GM23338 (cell line): Measurements from ENCODE around the gene SGSH. TPM values are rescaled to one million over a fixed set of nuclear protein-coding genes. Genes with fewer than 3 reads are reported as not detected.

Experiments
- ATAC-seq: fragments of 200-7000 bp; cut with Tn5 transposase; 3 replicates; pipeline ENCODE4 v1.9.1; 2020
- DNase-seq: peaks from one replicate; pipeline ENCODE4 v3.0.0-alpha.2; 2015; ENCODE audit warnings: low spot score
- H2AFZ ChIP-seq: fragments of 200-600 bp; sonication (generic); 2 replicates; pipeline ENCODE4 v1.8.0; 2016; ENCODE audit warnings: antibody characterized with exemption, mild to moderate bottlenecking, moderate library complexity
- H3F3A ChIP-seq: fragments of 200-600 bp; sonication (generic); replicated peaks from 2 replicates; pipeline ENCODE4 v1.8.0; 2017; ENCODE audit warnings: antibody characterized with exemption, mixed run types, low read depth
- H3K27ac ChIP-seq: fragments of 200-600 bp; sonication (generic); 2 replicates; pipeline ENCODE4 v1.6.1; 2016; ENCODE audit warnings: low read depth
- H3K27me3 ChIP-seq: fragments of 200-600 bp; sonication (generic); 2 replicates; pipeline ENCODE4 v1.8.0; 2016; ENCODE audit warnings: mild to moderate bottlenecking, mixed run types, moderate library complexity; ENCODE audit not compliant: insufficient read depth
- H3K36me3 ChIP-seq: fragments of 200-600 bp; sonication (generic); 2 replicates; pipeline ENCODE4 v1.8.0; 2016; ENCODE audit warnings: mild to moderate bottlenecking; ENCODE audit not compliant: insufficient read depth
- H3K4me1 ChIP-seq: fragments of 200-600 bp; sonication (generic); 2 replicates; pipeline ENCODE4 v1.8.0; 2016; ENCODE audit warnings: mild to moderate bottlenecking, moderate library complexity; ENCODE audit not compliant: insufficient read depth
- H3K4me2 ChIP-seq: fragments of 200-600 bp; sonication (generic); 2 replicates; pipeline ENCODE4 v1.7.1; 2017; ENCODE audit warnings: mixed run types
- H3K4me3 ChIP-seq: fragments of 200-600 bp; sonication (generic); 2 replicates; pipeline ENCODE4 v1.6.1; 2016; ENCODE audit warnings: mixed run types
- H3K79me2 ChIP-seq: fragments of 200-600 bp; sonication (generic); replicated peaks from 2 replicates; pipeline ENCODE4 v1.8.0; 2017; ENCODE audit warnings: mild to moderate bottlenecking; ENCODE audit not compliant: insufficient read depth
- H3K9me2 ChIP-seq: fragments of 200-600 bp; sonication (generic); 2 replicates; pipeline ENCODE4 v1.8.0; 2017; ENCODE audit not compliant: insufficient read depth
- H4K20me1 ChIP-seq: fragments of 200-600 bp; sonication (generic); replicated peaks from 2 replicates; pipeline ENCODE4 v1.8.0; 2017; ENCODE audit warnings: mild to moderate bottlenecking; ENCODE audit not compliant: insufficient read depth
- H3K27ac Mint-ChIP-seq: 2 replicates; pipeline ENCODE4 v1.8.0; 2020; ENCODE audit warnings: inconsistent platforms, mild to moderate bottlenecking, moderate library complexity, mixed read lengths
- H3K27me3 Mint-ChIP-seq: 3 replicates; pipeline ENCODE4 v1.8.0; 2022; ENCODE audit warnings: low read depth, mild to moderate bottlenecking, moderate library complexity, mixed read lengths, inconsistent platforms; ENCODE audit not compliant: insufficient read depth, poor library complexity
- H3K36me3 Mint-ChIP-seq: 3 replicates; pipeline ENCODE4 v1.8.0; 2021; ENCODE audit warnings: low read depth, mild to moderate bottlenecking, inconsistent platforms, moderate library complexity, mixed read lengths
- H3K4me1 Mint-ChIP-seq: 3 replicates; pipeline ENCODE4 v1.8.0; 2020; ENCODE audit warnings: mild to moderate bottlenecking, inconsistent platforms, mixed read lengths
- H3K4me3 Mint-ChIP-seq: 3 replicates; pipeline ENCODE4 v1.8.0; 2021; ENCODE audit warnings: moderate library complexity, mild to moderate bottlenecking, inconsistent platforms, mixed read lengths
- H3K9me3 Mint-ChIP-seq: 3 replicates; pipeline ENCODE4 v1.8.0; 2020; ENCODE audit warnings: moderate library complexity, mild to moderate bottlenecking, inconsistent platforms, mixed read lengths
- CREB1 ChIP-seq: fragments of 250-450 bp; sonication (Bioruptor Pico); IDR thresholded peaks from 2 replicates; pipeline ENCODE4 v1.5.0; 2020; ENCODE audit warnings: low read depth, mild to moderate bottlenecking, moderate library complexity
- CTCF ChIP-seq, 2 experiments: fragments of 200-600 bp in 1 of 2; sonication (generic) in 1 of 2; conservative IDR thresholded peaks; 2 replicates each; pipeline versions ENCODE4 v1.5.1 to v1.6.1; 2016 to 2017; ENCODE audit warnings: antibody characterized with exemption in 2 of 2, low read depth in 2 of 2, mild to moderate bottlenecking in 2 of 2, moderate library complexity in 1 of 2
- EZH2 ChIP-seq: fragments of 200-600 bp; sonication (generic); IDR thresholded peaks from one replicate; pipeline ENCODE4 v1.8.0; 2017; ENCODE audit warnings: antibody characterized with exemption, mild to moderate bottlenecking, low read depth; ENCODE audit not compliant: unreplicated experiment
- EZH2phosphoT487 ChIP-seq: fragments of 200-600 bp; sonication (generic); IDR thresholded peaks from one replicate; pipeline ENCODE4 v1.8.1; 2018; ENCODE audit warnings: antibody characterized with exemption; ENCODE audit not compliant: unreplicated experiment
- JUNB ChIP-seq: IDR thresholded peaks from one replicate; pipeline ENCODE4 v1.6.1; 2016; ENCODE audit warnings: antibody characterized with exemption; ENCODE audit not compliant: unreplicated experiment
- POLR2AphosphoS5 ChIP-seq: IDR thresholded peaks from 2 replicates; pipeline ENCODE4 v1.6.1; 2016; ENCODE audit warnings: antibody characterized with exemption, low read depth
- REST ChIP-seq: IDR thresholded peaks from one replicate; pipeline ENCODE4 v1.6.1; 2018; ENCODE audit warnings: antibody characterized with exemption; ENCODE audit not compliant: unreplicated experiment
- STAT1 ChIP-seq: IDR thresholded peaks from one replicate; pipeline ENCODE4 v1.6.1; 2016; ENCODE audit warnings: antibody characterized with exemption; ENCODE audit not compliant: unreplicated experiment
- ZNF114 ChIP-seq: fragments of 250-450 bp; sonication (Bioruptor Pico); IDR thresholded peaks from 2 replicates; pipeline ENCODE4 v1.5.0; 2020; ENCODE audit warnings: mild to moderate bottlenecking, moderate library complexity
- ZNF331 ChIP-seq: fragments of 250-450 bp; sonication (Bioruptor Pico); IDR thresholded peaks from 2 replicates; pipeline ENCODE4 v1.5.0; 2020; ENCODE audit warnings: low read depth, mild to moderate bottlenecking, moderate library complexity
- polyA plus RNA-seq: library from polyadenylated mRNA; unstranded; fragments of >200 nt; fragmentation: Nextera tagmentation; extraction: Ambion mirVana; gene quantifications from 2 replicates; pipeline ENCODE4 v1.2.1, GENCODE V29; 2016
- total RNA-seq: library from RNA; depleted of rRNA; stranded (reverse); fragments of >200 nt; shearing (Covaris generic); gene quantifications from 2 replicates; pipeline ENCODE4 v1.2.3, GENCODE V29; 2014
- TF ChIP-seq, protein P1 (sequence below): IDR thresholded peaks from 2 replicates; pipeline ENCODE4 v1.6.1; 2016; ENCODE audit warnings: antibody characterized with exemption

Gene SGSH
- total and polyA plus RNA-seq, 2 experiments from 2014 or later = 9.6 to 17.5 TPM

GRCh38 chr17:80214878-80215210 lies 5.3 kb downstream of the SGSH start:
- Mint-ChIP-seq H3K27ac (no peak overlapping the region), H3K4me3 (no peak overlapping the region), H3K4me1 (peaks cover 3% of the 10 kb centered on the region; the same call in 2 of the 3 replicates), H3K36me3 (peaks cover 26% of the 10 kb centered on the region), H3K9me3 (no peaks in the 10 kb centered on the region), H3K27me3 (peaks cover 12% of the 10 kb centered on the region)
- H3K79me2 ChIP-seq = no peaks in the 10 kb centered on the region
- DNase-seq = no peak
- no peak overlapping the region for H2AFZ ChIP-seq
- H3K27me3 ChIP-seq = no peaks in the 10 kb centered on the region
- no peaks in the 10 kb centered on the region for H3K4me1 ChIP-seq
- H3K36me3 ChIP-seq = no peaks in the 10 kb centered on the region; the same call in 1 of the 2 replicates
- H3F3A ChIP-seq = peaks cover 7% of the 10 kb centered on the region; the same call in 1 of the 2 replicates
- no peaks in the 10 kb centered on the region for H4K20me1 ChIP-seq
- no peak overlapping the region for H3K27ac ChIP-seq
- H3K9me2 ChIP-seq = no peaks in the 10 kb centered on the region
- no peak overlapping the region for H3K4me2 ChIP-seq
- no peak overlapping the region for H3K4me3 ChIP-seq
- TF ChIP-seq ZNF114 (CRISPR knock-in tag) = no peak
- no peak for TF ChIP-seq REST
- no peak for TF ChIP-seq EZH2
- ATAC-seq = no peak

GRCh38 chr17:80214012-80214877 lies 5.9 kb downstream of the SGSH start:
- Histone ChIP-seq H3K36me3 (no peaks in the 10 kb centered on the region; the same call in 1 of the 2 replicates), H3K27me3 (no peaks in the 10 kb centered on the region), H3K79me2 (no peaks in the 10 kb centered on the region), H3K4me2 (no peak overlapping the region), H4K20me1 (no peaks in the 10 kb centered on the region), H3K9me2 (no peaks in the 10 kb centered on the region), H3K4me1 (no peaks in the 10 kb centered on the region), H2AFZ (no peak overlapping the region), H3F3A (peaks cover 2% of the 10 kb centered on the region; the same call in 1 of the 2 replicates), H3K27ac (no peak overlapping the region), H3K4me3 (no peak overlapping the region)
- H3K4me1 Mint-ChIP-seq = peaks cover under 1% of the 10 kb centered on the region; the same call in 2 of the 3 replicates
- no peak overlapping the region for H3K27ac Mint-ChIP-seq
- DNase-seq (no peak), ATAC-seq (0 out of 3 replicates have a peak, but pooled peaks have one; percentile 20)
- no peaks in the 10 kb centered on the region for H3K9me3 Mint-ChIP-seq
- H3K4me3 Mint-ChIP-seq = no peak overlapping the region
- H3K27me3 Mint-ChIP-seq = peaks cover 9% of the 10 kb centered on the region
- peaks cover 26% of the 10 kb centered on the region for H3K36me3 Mint-ChIP-seq
- TF ChIP-seq CTCF (conservative IDR thresholded peaks at IDR 0.05; ENCODE audit: low read depth in 2 of 2) (no peak), ZNF114 (CRISPR knock-in tag) (no peak), EZH2phosphoT487 (no peak), POLR2AphosphoS5 (no peak), ZNF331 (CRISPR knock-in tag) (no peak), STAT1 (no peak), CREB1 (no peak), REST (no peak), JUNB (no peak), EZH2 (no peak)
- TF ChIP-seq, protein P1, sequence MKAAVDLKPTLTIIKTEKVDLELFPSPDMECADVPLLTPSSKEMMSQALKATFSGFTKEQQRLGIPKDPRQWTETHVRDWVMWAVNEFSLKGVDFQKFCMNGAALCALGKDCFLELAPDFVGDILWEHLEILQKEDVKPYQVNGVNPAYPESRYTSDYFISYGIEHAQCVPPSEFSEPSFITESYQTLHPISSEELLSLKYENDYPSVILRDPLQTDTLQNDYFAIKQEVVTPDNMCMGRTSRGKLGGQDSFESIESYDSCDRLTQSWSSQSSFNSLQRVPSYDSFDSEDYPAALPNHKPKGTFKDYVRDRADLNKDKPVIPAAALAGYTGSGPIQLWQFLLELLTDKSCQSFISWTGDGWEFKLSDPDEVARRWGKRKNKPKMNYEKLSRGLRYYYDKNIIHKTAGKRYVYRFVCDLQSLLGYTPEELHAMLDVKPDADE = no peak
